HCT116 (cell line): ENCODE results near the gene ERMARD. TPM values are rescaled to one million over a fixed set of nuclear protein-coding genes. Genes with fewer than 3 reads are reported as not detected.

Experiments
- ATAC-seq: fragments of 200-7000 bp; cut with Tn5 transposase; 2 replicates; pipeline ENCODE4 v1.9.1; 2020; ENCODE audit warnings: mild to moderate bottlenecking, moderate library complexity
- BruUV-seq: library from RNA; stranded (reverse); fragments of 400-500 nt; replicated peaks from 2 replicates; lab custom pipeline; 2021; lab: Mats Ljungman, UMichigan
- CTCF ChIA-PET: fragments of 300-600 bp; sonication (Branson Sonifier 250); formaldehyde crosslinking; loops from one replicate; lab custom pipeline; 2021; ENCODE audit warnings: antibody characterized with exemption; lab: Charles Lee
- POLR2A ChIA-PET: fragments of 300-600, 350-600 bp; sonication (Branson Sonifier 250); formaldehyde crosslinking; loops from one replicate; lab custom pipeline; 2021; ENCODE audit warnings: antibody characterized with exemption; lab: Charles Lee
- RAD21 ChIA-PET, 2 experiments: fragments of 300-600 bp; sonication (Branson Sonifier 250); formaldehyde crosslinking; loops; one replicate each; lab custom pipeline; 2023; ENCODE audit warnings: low total read pairs in 2 of 2; ENCODE audit not compliant: uncharacterized antibody in 2 of 2, unreplicated experiment in 2 of 2, low non-redundant PET in 1 of 2; lab: Charles Lee
- DNase-seq: peaks from one replicate; pipeline ENCODE4 v3.0.0-alpha.2; 2010; ENCODE audit warnings: low read depth, low spot score
- H2AFZ ChIP-seq: fragments of 200-600 bp; shearing (Covaris generic), sonication (generic); 2 replicates; pipeline ENCODE4 v1.6.1; 2017; ENCODE audit warnings: low read depth, mixed run types, mixed read lengths, antibody characterized with exemption, low read length; ENCODE audit not compliant: poor library complexity, severe bottlenecking
- H3K27ac ChIP-seq: 2 replicates; pipeline ENCODE4 v1.5.1; 2012; ENCODE audit warnings: low read depth, low read length
- H3K27me3 ChIP-seq: fragments of 200-600 bp; sonication (generic); 2 replicates; pipeline ENCODE4 v1.6.1; 2016; ENCODE audit warnings: mixed run types, low read length, mixed read lengths; ENCODE audit not compliant: insufficient read depth
- H3K36me3 ChIP-seq, 2 experiments: fragments of 200-500 bp in 1 of 2; fragments of 200-600 bp in 1 of 2; sonication (Bioruptor generic) in 1 of 2; sonication (generic) in 1 of 2; 2 replicates each; pipeline versions ENCODE4 v1.5.1 to v1.6.1; 2014 to 2016; ENCODE audit warnings: low read length in 2 of 2, inconsistent platforms in 1 of 2, mixed read lengths in 1 of 2, mixed run types in 1 of 2; ENCODE audit not compliant: insufficient read depth in 2 of 2, control insufficient read depth in 1 of 2
- H3K4me1 ChIP-seq, 2 experiments: fragments of 200-600 bp in 1 of 2; sonication (generic) in 1 of 2; 2 replicates each; pipeline versions ENCODE4 v1.5.1 to v1.6.1; 2012 to 2017; ENCODE audit warnings: low read length in 2 of 2, inconsistent platforms in 1 of 2, mild to moderate bottlenecking in 1 of 2, mixed read lengths in 1 of 2, mixed run types in 1 of 2, moderate library complexity in 1 of 2; ENCODE audit not compliant: insufficient read depth in 2 of 2, control insufficient read depth in 1 of 2
- H3K4me2 ChIP-seq: fragments of 200-600 bp; sonication (generic); 2 replicates; pipeline ENCODE4 v1.6.1; 2017; ENCODE audit warnings: mixed run types, low read length, mixed read lengths
- H3K4me3 ChIP-seq, 2 experiments: fragments of 200-600 bp in 1 of 2; sonication (generic) in 1 of 2; replicated peaks in 1 of 2; 2 replicates each; pipeline ENCODE4 v1.5.1; 2011 to 2016; ENCODE audit warnings: low read length in 2 of 2, control low read depth in 1 of 2, low read depth in 1 of 2, mild to moderate bottlenecking in 1 of 2, mixed read lengths in 1 of 2, mixed run types in 1 of 2
- H3K79me2 ChIP-seq: fragments of 200-600 bp; sonication (generic); 2 replicates; pipeline ENCODE4 v1.6.1; 2017; ENCODE audit warnings: mild to moderate bottlenecking, mixed run types, low read length, moderate library complexity, mixed read lengths; ENCODE audit not compliant: insufficient read depth
- H3K9ac ChIP-seq: fragments of 200-600 bp; sonication (generic); 2 replicates; pipeline ENCODE4 v1.6.1; 2016; ENCODE audit warnings: low read length, mixed read lengths
- H3K9me2 ChIP-seq: fragments of 200-600 bp; sonication (generic), shearing (Covaris generic); 2 replicates; pipeline ENCODE4 v1.6.1; 2017; ENCODE audit warnings: mixed run types, mild to moderate bottlenecking, moderate library complexity; ENCODE audit not compliant: insufficient read depth
- H3K9me3 ChIP-seq, 2 experiments: fragments of 200-500 bp in 1 of 2; fragments of 200-600 bp in 1 of 2; sonication (Bioruptor generic) in 1 of 2; sonication (generic) in 1 of 2; 2 replicates each; pipeline ENCODE4 v1.6.1; 2014 to 2017; ENCODE audit warnings: low read length in 2 of 2, mixed read lengths in 2 of 2, inconsistent platforms in 1 of 2, low read depth in 1 of 2, mild to moderate bottlenecking in 1 of 2, mixed run types in 1 of 2, moderate library complexity in 1 of 2; ENCODE audit not compliant: control insufficient read depth in 1 of 2, insufficient read depth in 1 of 2
- H4K20me1 ChIP-seq: fragments of 200-600 bp; sonication (generic), shearing (Covaris generic); 2 replicates; pipeline ENCODE4 v1.6.1; 2017; ENCODE audit warnings: mixed run types, mild to moderate bottlenecking, moderate library complexity; ENCODE audit not compliant: insufficient read depth
- ATF3 ChIP-seq: IDR thresholded peaks from 2 replicates; pipeline ENCODE4 v1.6.1; 2012
- EGR1 ChIP-seq: IDR thresholded peaks from 2 replicates; pipeline ENCODE4 v1.6.1; 2012; ENCODE audit warnings: low read depth
- ELF1 ChIP-seq: IDR thresholded peaks from 2 replicates; pipeline ENCODE4 v1.6.1; 2012; ENCODE audit warnings: low read depth, borderline replicate concordance
- EZH2 ChIP-seq: fragments of 200-600 bp; sonication (generic); IDR thresholded peaks from 2 replicates; pipeline ENCODE4 v1.6.1; 2017; ENCODE audit warnings: antibody characterized with exemption, mixed run types
- EZH2phosphoT487 ChIP-seq: fragments of 200-600 bp; IDR thresholded peaks from 2 replicates; pipeline ENCODE4 v1.6.1; 2018; ENCODE audit warnings: antibody characterized with exemption, borderline replicate concordance
- POLR2A ChIP-seq: IDR thresholded peaks from 2 replicates; pipeline ENCODE4 v1.7.0; 2011; ENCODE audit warnings: borderline replicate concordance; ENCODE audit not compliant: insufficient read depth, insufficient read length; ENCODE audit errors: extremely low read depth
- POLR2AphosphoS5 ChIP-seq: IDR thresholded peaks from 2 replicates; pipeline ENCODE4 v1.6.1; 2011; ENCODE audit warnings: mild to moderate bottlenecking, low read depth, low read length, moderate library complexity
- REST ChIP-seq: IDR thresholded peaks from 2 replicates; pipeline ENCODE4 v1.6.1; 2012; ENCODE audit warnings: low read depth
- SP1 ChIP-seq: IDR thresholded peaks from 2 replicates; pipeline ENCODE4 v1.6.1; 2012; ENCODE audit warnings: low read depth
- TCF7L2 ChIP-seq: IDR thresholded peaks from 2 replicates; pipeline ENCODE4 v1.7.0; 2011; ENCODE audit warnings: borderline replicate concordance, inconsistent platforms; ENCODE audit not compliant: insufficient read depth, insufficient read length; ENCODE audit errors: extremely low read depth
- YY1 ChIP-seq: IDR thresholded peaks from 2 replicates; pipeline ENCODE4 v1.6.1; 2011; ENCODE audit warnings: low read length, low read depth, moderate library complexity, mild to moderate bottlenecking; ENCODE audit not compliant: insufficient replicate concordance; ENCODE audit errors: extremely low read depth
- ZFX ChIP-seq: fragments of 450-650 bp; IDR thresholded peaks from 2 replicates; pipeline ENCODE4 v1.6.1; 2017
- ZNF274 ChIP-seq: fragments of 200-500 bp; sonication (Bioruptor generic); IDR thresholded peaks from 2 replicates; pipeline ENCODE4 v1.6.1; 2014; ENCODE audit warnings: mild to moderate bottlenecking, low read depth, low read length, inconsistent platforms
- intact Hi-C: fragments of 100-400 bp; cut with micrococcal nuclease; formaldehyde crosslinking; loops from 2 replicates; pipeline ENCODE4 v1.10.0; 2022
- total RNA-seq: library from RNA; stranded (reverse); gene quantifications from one replicate; pipeline ENCODE4 v1.2.1, GENCODE V29; 2021; ENCODE audit not compliant: unreplicated experiment
- TF ChIP-seq, protein P1 (sequence below): IDR thresholded peaks from 2 replicates; pipeline ENCODE4 v1.6.1; 2011; ENCODE audit warnings: mild to moderate bottlenecking, low read length, moderate library complexity; ENCODE audit not compliant: insufficient replicate concordance; ENCODE audit errors: extremely low read depth

The ERMARD gene
- total RNA-seq, 1 experiment from 2014 or later: 24.7 TPM

- intact Hi-C loops: no loop called here
- ChIA-PET RAD21 (no interaction called here), POLR2A (interaction anchor here (0.7 kb wide), 1 partner anchor 27 kb away, joined by 3 read pairs; no protein-coding TSS in a partner anchor), CTCF (no interaction called here)
- Histone ChIP-seq H3K9ac (peak overlapping the region; percentile 90), H3K9me3 (no peaks in the 10 kb centered on the region), H4K20me1 (no peaks in the 10 kb centered on the region), H2AFZ (no peak overlapping the region), H3K4me1 (peaks cover 7 to 19% of the 10 kb centered on the region in 2 experiments; a peak in 3 of 4 replicates), H3K79me2 (peaks cover 28% of the 10 kb centered on the region), H3K4me3 (peak overlapping the region; percentile 69 to 84), H3K9me2 (no peaks in the 10 kb centered on the region), H3K36me3 (0 out of 4 replicates have a peak, but pooled peaks cover 2 to 5% of the 10 kb centered on the region in 2 experiments), H3K4me2 (peak overlapping the region; percentile 88), H3K27me3 (no peaks in the 10 kb centered on the region)
- no TSS peak for BruUV-seq
- no peak for DNase-seq
- TF ChIP-seq REST: no peak
- TF ChIP-seq, all 23 proteins: peak for 0
- H3K27ac ChIP-seq: peak overlapping the region; percentile 88
- no peak for ATAC-seq
Measured at GRCh38 chr6:169752074-169752623, 727 bp downstream of the ERMARD start.

DNA sequence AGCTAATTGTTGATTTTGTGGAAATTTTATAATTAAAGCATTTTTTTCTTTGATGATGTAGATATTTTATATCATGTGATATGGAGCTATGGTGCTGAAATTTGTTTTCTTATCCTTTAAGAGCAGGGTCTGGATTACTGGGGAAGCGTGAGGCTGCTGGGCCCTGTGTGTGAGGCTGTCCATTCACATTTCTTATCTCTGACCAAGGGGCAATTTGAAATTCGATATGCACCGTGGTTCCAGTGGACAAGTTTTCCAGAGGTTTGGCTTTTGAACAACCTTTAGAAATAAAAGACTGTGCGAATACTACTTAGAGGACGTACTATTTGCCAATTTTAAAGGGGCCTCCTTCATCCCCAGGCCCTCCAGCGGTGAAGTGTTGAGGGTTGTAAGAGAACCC is 3.7 kb downstream of the ERMARD start:
- Histone ChIP-seq H2AFZ (no peak overlapping the region), H3K4me2 (no peak overlapping the region), H3K9ac (no peak overlapping the region), H4K20me1 (no peaks in the 10 kb centered on the region), H3K27ac (no peak overlapping the region), H3K36me3 (peaks cover 0 to 14% of the 10 kb centered on the region in 2 experiments; a peak in 2 of 4 replicates), H3K4me3 (no peak overlapping the region), H3K27me3 (no peaks in the 10 kb centered on the region), H3K9me3 (no peaks in the 10 kb centered on the region), H3K9me2 (no peaks in the 10 kb centered on the region), H3K79me2 (peaks cover 19% of the 10 kb centered on the region), H3K4me1 (peaks cover 7 to 14% of the 10 kb centered on the region in 2 experiments; a peak in 3 of 4 replicates)
- ChIA-PET POLR2A (no interaction called here), RAD21 (no interaction called here), CTCF (no interaction called here)
- DNase-seq: no peak
- no TSS peak for BruUV-seq
- intact Hi-C loops: no loop called here
- ATAC-seq: no peak
- no peak for TF ChIP-seq EZH2
- TF ChIP-seq ATF3: no peak
- TF ChIP-seq POLR2A: no peak
- TF ChIP-seq ELF1: no peak
- TF ChIP-seq, protein P1, sequence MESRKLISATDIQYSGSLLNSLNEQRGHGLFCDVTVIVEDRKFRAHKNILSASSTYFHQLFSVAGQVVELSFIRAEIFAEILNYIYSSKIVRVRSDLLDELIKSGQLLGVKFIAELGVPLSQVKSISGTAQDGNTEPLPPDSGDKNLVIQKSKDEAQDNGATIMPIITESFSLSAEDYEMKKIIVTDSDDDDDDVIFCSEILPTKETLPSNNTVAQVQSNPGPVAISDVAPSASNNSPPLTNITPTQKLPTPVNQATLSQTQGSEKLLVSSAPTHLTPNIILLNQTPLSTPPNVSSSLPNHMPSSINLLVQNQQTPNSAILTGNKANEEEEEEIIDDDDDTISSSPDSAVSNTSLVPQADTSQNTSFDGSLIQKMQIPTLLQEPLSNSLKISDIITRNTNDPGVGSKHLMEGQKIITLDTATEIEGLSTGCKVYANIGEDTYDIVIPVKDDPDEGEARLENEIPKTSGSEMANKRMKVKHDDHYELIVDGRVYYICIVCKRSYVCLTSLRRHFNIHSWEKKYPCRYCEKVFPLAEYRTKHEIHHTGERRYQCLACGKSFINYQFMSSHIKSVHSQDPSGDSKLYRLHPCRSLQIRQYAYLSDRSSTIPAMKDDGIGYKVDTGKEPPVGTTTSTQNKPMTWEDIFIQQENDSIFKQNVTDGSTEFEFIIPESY: no peak
- no peak for TF ChIP-seq POLR2AphosphoS5
- no peak for TF ChIP-seq ZFX
- no peak for TF ChIP-seq ZNF274
- TF ChIP-seq SP1: no peak
- no peak for TF ChIP-seq EGR1
- TF ChIP-seq TCF7L2: no peak
- no peak for TF ChIP-seq YY1
- no peak for TF ChIP-seq EZH2phosphoT487
